Stimulated activated CD4-positive, alpha-beta T cell treated with anti-CD3 and anti-CD28 coated beads, TNF-alpha, amount 100 ng/mL, for 1 hour (primary cell): ENCODE measurements around the gene DYNLT2.
"Not testable (repeated sequence)": the region's sequence is repeated elsewhere in the genome, so short reads cannot be mapped to it uniquely, and the experiment has no call there.

Experiments
- DNase-seq, 3 donors: peaks; one replicate each; pipeline ENCODE4 v3.0.0-alpha.2; 2020; ENCODE audit warnings: low read depth in 3 of 3, low spot score in 1 of 3

DYNLT2 gene

GRCh38 chr6:169783971-169784820, 32.8 kb upstream of the DYNLT2 start:
- DNase-seq: no peak

- no peak for DNase-seq
Measured at GRCh38 chr6:169783401-169783800, 32.0 kb upstream of the DYNLT2 start.

- no peak for DNase-seq
Measured at GRCh38 chr6:169782966-169783365, 31.6 kb upstream of the DYNLT2 start.

GRCh38 chr6:169780571-169781091, 29.3 kb upstream of the DYNLT2 start:
- no peak for DNase-seq

- DNase-seq: no peak
Measured at GRCh38 chr6:169779896-169780295, 28.5 kb upstream of the DYNLT2 start.

- DNase-seq: no peak
Measured at GRCh38 chr6:169779092-169779815, 27.9 kb upstream of the DYNLT2 start.

- DNase-seq: no peak
Measured at GRCh38 chr6:169778646-169779045, 27.3 kb upstream of the DYNLT2 start.

GRCh38 chr6:169777896-169778295, 26.5 kb upstream of the DYNLT2 start:
- no peak for DNase-seq

- no peak for DNase-seq
Measured at GRCh38 chr6:169776379-169776778, 25.0 kb upstream of the DYNLT2 start.

GRCh38 chr6:169775321-169775720, 23.9 kb upstream of the DYNLT2 start:
- no peak for DNase-seq

- no peak for DNase-seq
Measured at GRCh38 chr6:169774347-169774746, 23.0 kb upstream of the DYNLT2 start.

GRCh38 chr6:169766921-169767736, 15.8 kb upstream of the DYNLT2 start:
- DNase-seq: no peak

GRCh38 chr6:169766232-169766631, 14.9 kb upstream of the DYNLT2 start:
- no peak for DNase-seq

GRCh38 chr6:169765789-169766188, 14.4 kb upstream of the DYNLT2 start:
- not testable (repeated sequence) for DNase-seq

- no peak for DNase-seq
Measured at GRCh38 chr6:169763881-169764280, 12.5 kb upstream of the DYNLT2 start.

- DNase-seq: no peak
Measured at GRCh38 chr6:169763308-169763707, 11.9 kb upstream of the DYNLT2 start.

- DNase-seq: no peak
Measured at GRCh38 chr6:169755162-169755561, 3.8 kb upstream of the DYNLT2 start.

- DNase-seq: peak in 1 of 3 donors; percentile 3
Measured at GRCh38 chr6:169752074-169752623, 777 bp upstream of the DYNLT2 start.

- DNase-seq: no peak
Measured at GRCh38 chr6:169746556-169746955, 4.8 kb downstream of the DYNLT2 start.

- DNase-seq: no peak
Measured at GRCh38 chr6:169745405-169745804, 6.0 kb downstream of the DYNLT2 start.

GRCh38 chr6:169741344-169741743, 10.0 kb downstream of the DYNLT2 start:
- no peak for DNase-seq
